Suppressor macrophage (primary cell): ENCODE data around the gene WNT7A.

Source experiments
- DNase-seq, 4 experiments: peaks; one replicate each; pipeline ENCODE4 v3.0.0-alpha.2; 2020 to 2022

WNT7A gene

GRCh38 chr3:13768453-13768852 is 111.4 kb downstream of the WNT7A start:
- no peak for DNase-seq

DNA sequence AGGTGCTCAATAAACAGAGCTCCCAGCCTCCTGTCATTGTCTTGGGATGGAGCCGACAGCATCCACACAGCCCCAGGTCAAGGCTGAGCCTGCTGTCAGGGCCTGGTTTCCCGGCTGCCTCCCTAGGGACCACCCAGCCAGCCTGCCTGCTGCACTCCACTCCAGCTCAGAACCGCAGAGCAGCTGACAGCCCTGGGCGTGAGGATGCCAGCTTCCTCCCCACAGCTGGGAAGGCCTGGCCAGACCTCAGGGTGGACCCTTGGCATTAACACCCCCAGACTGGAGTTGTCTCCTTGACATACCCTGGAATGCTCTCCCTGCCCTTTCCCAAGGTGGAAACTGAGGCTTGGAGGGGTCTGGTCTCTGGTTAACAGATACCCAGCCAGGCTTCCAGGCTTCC is 112.0 kb downstream of the WNT7A start:
- no peak for DNase-seq

- DNase-seq: no peak
Measured at GRCh38 chr3:13767030-13767429, 112.8 kb downstream of the WNT7A start.
